Left renal cortex interstitium (tissue), 4 donors: ENCODE data around the gene PLEKHJ1. TPM values are rescaled to one million over a fixed set of nuclear protein-coding genes. Genes with fewer than 3 reads are reported as not detected.

Experiments used
- DNase-seq, 4 donors: peaks; one replicate each; pipeline ENCODE4 v3.0.0-alpha.2; 2013; ENCODE audit warnings: low read depth in 4 of 4, low spot score in 2 of 4, missing footprints in 1 of 4
- polyA plus RNA-seq, 4 donors: library from polyadenylated mRNA; unstranded; fragments of 120-200 nt; gene quantifications; one replicate each; pipeline ENCODE4 v1.2.1, GENCODE V29; 2013; ENCODE audit not compliant: insufficient read length in 4 of 4

PLEKHJ1 gene
- polyA plus RNA-seq, 4 donors = 60.5 to 98.5 (median 82.3) TPM

DNA sequence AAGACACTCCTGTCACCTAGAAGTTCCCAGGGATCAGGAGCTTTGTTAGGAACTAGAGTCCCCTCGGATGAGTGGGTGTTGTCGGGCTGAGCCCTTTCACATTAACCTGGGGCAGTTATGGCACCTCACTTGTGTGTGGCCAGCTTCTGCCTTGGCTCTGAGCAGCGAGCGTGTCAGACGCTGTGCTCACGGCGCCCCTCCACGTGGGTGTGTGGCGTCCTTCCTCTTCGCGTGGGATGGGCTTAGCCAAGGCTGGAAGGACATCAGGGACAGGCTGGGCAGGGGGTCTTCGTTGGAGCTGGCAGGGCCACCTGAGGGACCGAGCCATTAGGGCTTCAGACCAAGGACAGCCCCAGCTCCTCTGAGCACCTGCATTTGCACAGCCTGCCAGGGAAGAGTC is 49.0 kb downstream of the PLEKHJ1 start:
- DNase-seq = no peak

DNA sequence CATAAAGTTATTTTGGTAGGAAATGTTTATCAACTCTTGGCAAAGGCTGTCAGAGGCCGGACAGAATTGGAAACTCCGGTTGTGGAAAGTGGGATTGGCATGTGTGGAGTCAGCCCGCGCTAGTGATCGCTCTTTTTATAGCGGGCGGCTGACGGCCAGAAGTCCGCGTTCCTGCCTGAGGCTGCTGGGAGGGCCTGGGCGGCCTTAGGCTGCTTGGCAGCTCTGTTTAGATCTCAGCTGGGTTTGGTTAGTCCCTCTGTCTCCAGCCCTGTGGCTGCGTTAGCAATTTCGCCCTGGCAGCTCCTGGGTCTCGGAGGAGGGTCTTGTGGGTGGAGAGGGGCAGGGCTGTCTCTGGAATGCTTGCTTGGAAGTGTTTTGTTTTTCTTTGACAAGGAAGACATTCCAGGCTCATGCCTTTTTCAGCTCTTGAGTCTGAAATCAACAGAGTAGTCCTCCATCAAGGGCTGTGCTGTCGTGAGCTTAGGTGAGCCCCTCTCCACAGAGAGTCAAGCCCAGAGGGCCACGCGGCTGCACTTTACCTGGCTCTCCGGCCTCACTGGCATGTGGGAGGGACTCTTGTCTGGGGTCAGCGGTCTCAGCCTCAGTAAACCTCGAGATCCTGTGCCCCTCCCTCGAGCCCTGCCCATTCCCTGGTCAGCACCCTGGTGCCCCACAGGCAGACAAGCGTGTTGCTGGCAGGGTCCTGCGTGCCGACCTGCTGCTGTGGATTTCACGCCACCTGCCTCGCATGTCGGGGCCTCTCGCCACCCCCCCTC is 49.9 kb downstream of the PLEKHJ1 start:
- no peak for DNase-seq

DNA sequence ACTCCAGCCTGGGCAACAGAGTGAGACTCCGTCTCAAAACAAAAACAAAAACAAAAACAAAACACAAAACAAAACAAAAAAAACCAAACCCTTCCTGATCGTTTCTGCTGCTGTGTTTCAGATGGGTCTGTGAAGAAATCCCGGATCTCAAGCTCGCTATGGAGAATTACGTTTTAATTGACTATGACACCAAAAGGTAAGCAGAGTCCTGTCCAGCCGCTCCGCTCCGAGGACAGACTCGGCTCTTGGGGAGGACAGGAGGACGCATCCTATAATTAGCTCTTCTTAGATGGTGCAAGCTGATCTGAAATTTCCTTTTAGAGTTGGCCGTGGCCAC is 50.4 kb downstream of the PLEKHJ1 start:
- DNase-seq = no peak

DNA sequence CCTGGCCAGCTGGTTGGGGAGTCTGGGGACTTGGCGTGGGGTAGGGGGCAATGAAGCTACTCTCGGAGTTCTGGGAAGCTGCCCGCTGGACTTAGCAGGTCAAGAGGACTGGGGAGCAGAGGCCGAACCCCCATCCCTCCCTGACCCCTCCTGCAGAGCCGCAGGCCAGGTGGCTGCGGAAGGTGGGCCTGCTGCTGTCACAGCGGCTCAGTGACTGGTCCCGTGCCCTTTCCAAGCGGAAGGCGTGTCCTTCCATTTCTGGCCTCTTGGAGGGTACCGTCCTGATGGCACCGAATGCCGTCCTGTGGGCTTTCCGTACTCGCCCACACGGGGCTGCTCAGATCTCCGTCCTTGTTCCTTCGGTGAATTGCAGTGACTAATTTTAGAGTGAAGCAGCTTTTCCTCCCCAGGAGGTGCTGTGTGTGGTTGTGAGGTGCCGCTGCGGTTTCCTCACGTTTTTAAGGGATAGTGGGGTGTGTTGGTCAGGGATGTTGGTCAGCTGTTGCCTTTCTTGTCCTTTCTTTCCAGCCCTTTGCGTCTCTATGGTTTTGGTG is 51.6 kb downstream of the PLEKHJ1 start:
- DNase-seq = no peak

Other genes starting within 250 kb of the PLEKHJ1 start
- 100 to 1,000 TPM in 2 of 4 donors, 10 to 100 TPM in 2; 75.3 to 134 (median 112) TPM for gene BTBD2, start 220.6 kb downstream of the PLEKHJ1 start, polyA plus RNA-seq
- 10 to 100 TPM; 54.6 to 86.8 (median 81.6) TPM for gene MKNK2, start 185.1 kb downstream of the PLEKHJ1 start, polyA plus RNA-seq
- gene MOB3A, start 140.0 kb downstream of the PLEKHJ1 start, polyA plus RNA-seq = 10 to 100 TPM; 20.9 to 33.3 (median 25.1) TPM
- 1 to 10 TPM; 4.0 to 9.2 (median 7.4) TPM for gene IZUMO4, start 139.4 kb downstream of the PLEKHJ1 start, polyA plus RNA-seq
- 100 to 1,000 TPM in 3 of 4 donors, 10 to 100 TPM in 1; 92.0 to 128 (median 113) TPM for gene AP3D1, start 84.8 kb downstream of the PLEKHJ1 start, polyA plus RNA-seq
- 10 to 100 TPM; 20.1 to 43.7 (median 29.1) TPM for gene DOT1L, start 72.4 kb downstream of the PLEKHJ1 start, polyA plus RNA-seq
- gene SF3A2, start 495 bp upstream of the PLEKHJ1 start, polyA plus RNA-seq = 10 to 100 TPM; 55.3 to 92.4 (median 84.6) TPM
- 1 to 10 TPM in 3 of 4 donors, under 1 TPM in 1; 0.96 to 3.8 (median 2.4) TPM for gene AMH, start 13.0 kb upstream of the PLEKHJ1 start, polyA plus RNA-seq
- gene JSRP1, start 20.1 kb upstream of the PLEKHJ1 start, polyA plus RNA-seq = under 1 TPM; 0.23 to 0.94 (median 0.74) TPM
- gene PEAK3, start 45.8 kb upstream of the PLEKHJ1 start, polyA plus RNA-seq = under 1 TPM in 3 of 4 donors, not detected in 1; 0.06 to 0.21 (median 0.16) TPM
- gene LINGO3, start 71.8 kb upstream of the PLEKHJ1 start, polyA plus RNA-seq = under 1 TPM; 0.06 to 0.14 (median 0.09) TPM
- gene LSM7, start 92.3 kb upstream of the PLEKHJ1 start, polyA plus RNA-seq = 100 to 1,000 TPM in 3 of 4 donors, 10 to 100 TPM in 1; 75.3 to 125 (median 114) TPM
- gene SPPL2B, start 92.4 kb upstream of the PLEKHJ1 start, polyA plus RNA-seq = 100 to 1,000 TPM in 2 of 4 donors, 10 to 100 TPM in 2; 39.5 to 141 (median 89.3) TPM
- 1 to 10 TPM in 1 of 4 donors, under 1 TPM in 3; 0.08 to 1.2 (median 0.62) TPM for gene TMPRSS9, start 123.9 kb upstream of the PLEKHJ1 start, polyA plus RNA-seq
- 100 to 1,000 TPM in 1 of 4 donors, 10 to 100 TPM in 3; 64.7 to 125 (median 91.1) TPM for gene TIMM13, start 191.3 kb upstream of the PLEKHJ1 start, polyA plus RNA-seq
- gene LMNB2, start 220.6 kb upstream of the PLEKHJ1 start, polyA plus RNA-seq = 10 to 100 TPM; 51.4 to 93.0 (median 76.8) TPM
- 10 to 100 TPM in 3 of 4 donors, 1 to 10 TPM in 1; 9.9 to 17.6 (median 11.3) TPM for gene GADD45B, start 239.8 kb upstream of the PLEKHJ1 start, polyA plus RNA-seq